ENCODE data around the gene GLA. TPM values are rescaled to one million over a fixed set of nuclear protein-coding genes. Genes with fewer than 3 reads are reported as not detected.
A peak's percentile ranks its signal among the peaks of the same experiment; 100 is the strongest.

The GLA gene
- total and polyA plus RNA-seq, 9 of the 15 experiments (the other 6 are each of a cell fraction or from before 2014, with no cell fraction given): 41.7 to 146 (median 73.8) TPM

GRCh38 chrX:101410461-101410860 lies 2.7 kb upstream of the GLA start:
- Histone ChIP-seq H3K4me2 (ENCODE audit: insufficient read depth, low read length) (no peak overlapping the region), H3K9me1 (ENCODE audit: control insufficient read depth, insufficient read depth, low read length) (no peaks in the 10 kb centered on the region), H3K79me2 (ENCODE audit: control insufficient read depth, insufficient read depth, low read length) (peaks cover 57% of the 10 kb centered on the region), H3K27ac (ENCODE audit: extremely low read depth, low read depth, low read length) (no peak overlapping the region), H3K36me3 (ENCODE audit: control insufficient read depth, insufficient read depth, low read length) (peaks cover 22% of the 10 kb centered on the region; the same call in 1 of the 3 replicates), H2AFZ (ENCODE audit: low read depth, low read length) (no peak overlapping the region), H3K4me3 (no peak overlapping the region), H3K9me3 (replicated peaks; ENCODE audit: control insufficient read depth, insufficient read depth, low read depth, low read length) (no peaks in the 10 kb centered on the region), H3K4me1 (replicated peaks in 1 of 2; ENCODE audit: control insufficient read depth in 2 of 2, insufficient read depth in 2 of 2, low read length in 2 of 2) (peaks cover 0 to 5% of the 10 kb centered on the region in 2 experiments; a peak in 2 of 5 replicates), H4K20me1 (replicated peaks; ENCODE audit: control insufficient read depth, insufficient read depth, low read length) (no peaks in the 10 kb centered on the region; the same call in 1 of the 2 replicates), H3K27me3 (ENCODE audit: control insufficient read depth in 2 of 2, insufficient read depth in 2 of 2, low read length in 2 of 2) (no peaks in the 10 kb centered on the region), H3K9ac (ENCODE audit: insufficient read depth in 1 of 2, low read depth in 2 of 2, low read length in 2 of 2) (no peak overlapping the region)
- in situ Hi-C loops (cut with MboI) (no loop called here), intact Hi-C loops (cut with micrococcal nuclease) (no loop called here)
- FAIRE-seq (no peak), ATAC-seq (no peak), DNase-seq (ENCODE audit: extremely low read depth in 1 of 4, low spot score in 3 of 4) (no peak)
- ChIA-PET POLR2A (interaction anchor here (0.6 kb wide), 1 partner anchor 20 kb away, joined by 3 read pairs; no protein-coding TSS in a partner anchor), CTCF (ENCODE audit: low intra/inter-chr PET ratio) (no interaction called here)
- WGBS (ENCODE audit: insufficient coverage, low coverage, missing lambda C conversion rate): 87% methylated on average over 5 of the region's 7 CpGs
- no TSS peak for BruUV-seq (replicated peaks)
- TF ChIP-seq RFX1 (IDR thresholded peaks at IDR 0.05) (peak; percentile 14; the same call in 1 of the 2 replicates), SRSF7 (optimal IDR thresholded peaks at IDR 0.05; ENCODE audit: low read depth, low read length) (no peak)

- Histone ChIP-seq H3K4me2 (ENCODE audit: insufficient read depth, low read length) (peak overlapping the region; percentile 85), H3K9me3 (replicated peaks; ENCODE audit: control insufficient read depth, insufficient read depth, low read depth, low read length) (no peaks in the 10 kb centered on the region), H3K27ac (ENCODE audit: extremely low read depth, low read depth, low read length) (peak overlapping the region; percentile 97), H3K9ac (ENCODE audit: insufficient read depth in 1 of 2, low read depth in 2 of 2, low read length in 2 of 2) (peak overlapping the region; percentile 54 to 98; a peak in 2 of 4 replicates), H3K4me3 (peak overlapping the region; percentile 71), H2AFZ (ENCODE audit: low read depth, low read length) (no peak overlapping the region), H3K79me2 (ENCODE audit: control insufficient read depth, insufficient read depth, low read length) (peaks cover 67% of the 10 kb centered on the region), H3K36me3 (ENCODE audit: control insufficient read depth, insufficient read depth, low read length) (peaks cover 24% of the 10 kb centered on the region; the same call in 1 of the 3 replicates), H3K27me3 (ENCODE audit: control insufficient read depth in 2 of 2, insufficient read depth in 2 of 2, low read length in 2 of 2) (no peaks in the 10 kb centered on the region), H3K4me1 (replicated peaks in 1 of 2; ENCODE audit: control insufficient read depth in 2 of 2, insufficient read depth in 2 of 2, low read length in 2 of 2) (no peaks in the 10 kb centered on the region; a peak in 1 of 5 replicates), H3K9me1 (ENCODE audit: control insufficient read depth, insufficient read depth, low read length) (no peaks in the 10 kb centered on the region), H4K20me1 (replicated peaks; ENCODE audit: control insufficient read depth, insufficient read depth, low read length) (no peaks in the 10 kb centered on the region)
- WGBS (ENCODE audit: insufficient coverage, low coverage, missing lambda C conversion rate): 0% methylated on average over 5 of the region's 6 CpGs
- ATAC-seq: no peak
- in situ Hi-C loops (cut with MboI) (no loop called here), intact Hi-C loops (cut with micrococcal nuclease) (loop anchor here (2.0 to 5.0 kb wide), 3 partner anchors 18 to 148 kb away; partner anchors contain the start of genes RPL36A and TIMM8A)
- ChIA-PET CTCF (ENCODE audit: low intra/inter-chr PET ratio) (no interaction called here), POLR2A (interaction anchor here (0.6 to 1.0 kb wide), 2 partner anchors 11 to 23 kb away, joined by 5 to 6 read pairs; partner anchors contain the start of gene BTK)
- no peak for FAIRE-seq
- no TSS peak for BruUV-seq (replicated peaks)
- TF ChIP-seq SP1 (CRISPR knock-in tag; IDR thresholded peaks at IDR 0.05) (no peak), PBX2 (CRISPR knock-in tag; IDR thresholded peaks at IDR 0.05; ENCODE audit: low read depth) (no peak), PBX2 (tag; conservative IDR thresholded peaks at IDR 0.05; ENCODE audit: low read depth) (peak; percentile 41), MEIS2 (IDR thresholded peaks at IDR 0.05; ENCODE audit: partially characterized antibody) (peak; percentile 53), KDM1A (IDR thresholded peaks at IDR 0.05) (0 out of 4 replicates have a peak, but pooled peaks of 1 of the 2 experiments have one; percentile 12)
- DNase-seq (ENCODE audit: extremely low read depth in 1 of 4, low spot score in 3 of 4): no peak
Observed at GRCh38 chrX:101409043-101409442, 1.3 kb upstream of the GLA start.

Measured in K562 (cell line).